HG03575 (cell line): ENCODE measurements around the gene CD8B.
"Not testable (repeated sequence)": the region's sequence is repeated elsewhere in the genome, so short reads cannot be mapped to it uniquely, and the experiment has no call there.

ENCODE experiments used
- ATAC-seq: cut with Tn5 transposase; IDR thresholded peaks from one replicate; pipeline ENCODE4 v1.9.1; 2021; ENCODE audit not compliant: unreplicated experiment, insufficient number of reproducible peaks, low FRiP score; ENCODE audit errors: extremely low read depth

Gene CD8B

GRCh38 chr2:86839455-86839854, 22.2 kb downstream of the CD8B start:
- ATAC-seq: not testable (repeated sequence)

- ATAC-seq: not testable (repeated sequence)
Observed at GRCh38 chr2:86837714-86838113, 24.0 kb downstream of the CD8B start.

- ATAC-seq: not testable (repeated sequence)
Observed at GRCh38 chr2:86836915-86837695, 24.6 kb downstream of the CD8B start.

GRCh38 chr2:86835548-86835889, 26.2 kb downstream of the CD8B start:
- ATAC-seq: not testable (repeated sequence)

GRCh38 chr2:86833315-86833714, 28.4 kb downstream of the CD8B start:
- ATAC-seq: no peak

- ATAC-seq: no peak
Observed at GRCh38 chr2:86832334-86833096, 29.2 kb downstream of the CD8B start.

GRCh38 chr2:86831537-86831936, 30.1 kb downstream of the CD8B start:
- no peak for ATAC-seq

GRCh38 chr2:86826951-86827350, 34.7 kb downstream of the CD8B start:
- ATAC-seq: no peak

- no peak for ATAC-seq
Observed at GRCh38 chr2:86825693-86826381, 35.8 kb downstream of the CD8B start.

GRCh38 chr2:86825036-86825692, 36.5 kb downstream of the CD8B start:
- ATAC-seq: no peak

- no peak for ATAC-seq
Observed at GRCh38 chr2:86822668-86823345, 38.9 kb downstream of the CD8B start.

GRCh38 chr2:86821842-86822241, 39.8 kb downstream of the CD8B start:
- ATAC-seq: no peak

- no peak for ATAC-seq
Observed at GRCh38 chr2:86821306-86821705, 40.4 kb downstream of the CD8B start.

- no peak for ATAC-seq
Observed at GRCh38 chr2:86818957-86819356, 42.7 kb downstream of the CD8B start.

GRCh38 chr2:86818114-86818801, 43.4 kb downstream of the CD8B start:
- no peak for ATAC-seq

- ATAC-seq: no peak
Observed at GRCh38 chr2:86815611-86816010, 46.1 kb downstream of the CD8B start.

GRCh38 chr2:86809481-86810121, 52.1 kb downstream of the CD8B start:
- no peak for ATAC-seq
